AG04450 (cell line): ENCODE data around the gene MYO5A. TPM values are rescaled to one million over a fixed set of nuclear protein-coding genes. Genes with fewer than 3 reads are reported as not detected.
"Not testable (repeated sequence)": the region's sequence is repeated elsewhere in the genome, so short reads cannot be mapped to it uniquely, and the experiment has no call there.

ENCODE experiments used
- CTCF ChIA-PET: fragments of 300-600, 350-600 bp; formaldehyde crosslinking; extraction: SDS; loops from one replicate; lab custom pipeline; 2022; ENCODE audit warnings: antibody characterized with exemption, inconsistent platforms; lab: Charles Lee
- POLR2A ChIA-PET: fragments of 350-600 bp; formaldehyde crosslinking; extraction: SDS; loops from one replicate; lab custom pipeline; 2021; ENCODE audit warnings: antibody characterized with exemption, inconsistent platforms; lab: Yijun Ruan, JAX
- DNase-seq: peaks from one replicate; pipeline ENCODE4 v3.0.0-alpha.2; 2011; ENCODE audit warnings: low read depth, low spot score
- H3K27ac ChIP-seq: one replicate; pipeline ENCODE4 v1.5.1; 2012; ENCODE audit warnings: low read depth, low read length, control low read depth
- H3K27me3 ChIP-seq: one replicate; pipeline ENCODE4 v1.6.0; 2012; ENCODE audit warnings: low read length; ENCODE audit not compliant: control insufficient read depth, insufficient read depth
- H3K4me3 ChIP-seq: 2 replicates; pipeline ENCODE4 v1.5.1; 2011; ENCODE audit warnings: mild to moderate bottlenecking, low read depth, low read length, control low read depth
- H3K9me3 ChIP-seq: 2 replicates; pipeline ENCODE4 v1.5.1; 2012; ENCODE audit warnings: low read length; ENCODE audit not compliant: control insufficient read depth, insufficient read depth
- CTCF ChIP-seq: IDR thresholded peaks from 2 replicates; pipeline ENCODE4 v1.5.1; 2011; ENCODE audit warnings: low read depth, low read length, control low read depth, inconsistent platforms
- polyA plus RNA-seq: library from polyadenylated mRNA; depleted of rRNA; stranded (reverse); fragments of >200 nt; gene quantifications from 2 replicates; pipeline ENCODE4 v1.2.3, GENCODE V29; 2011

The MYO5A gene
- polyA plus RNA-seq, 1 experiment = 37.2 TPM

GRCh38 chr15:52492132-52492531 lies 36.5 kb downstream of the MYO5A start:
- CTCF ChIA-PET = no interaction called here
- POLR2A ChIA-PET = no interaction called here
- TF ChIP-seq CTCF = no peak

GRCh38 chr15:52491472-52491871 lies 37.2 kb downstream of the MYO5A start:
- H3K9me3 ChIP-seq = no peaks in the 10 kb centered on the region
- ChIA-PET POLR2A (no interaction called here), CTCF (no interaction called here)
- no peak for DNase-seq
- H3K4me3 ChIP-seq = no peak overlapping the region
- TF ChIP-seq CTCF = no peak
- H3K27me3 ChIP-seq = no peaks in the 10 kb centered on the region
- H3K27ac ChIP-seq = no peak overlapping the region

More at GRCh38 chr15:52492132-52492531, 36.5 kb downstream of the MYO5A start:
- no peak for DNase-seq
- Histone ChIP-seq H3K27ac (no peak overlapping the region), H3K27me3 (no peaks in the 10 kb centered on the region), H3K4me3 (no peak overlapping the region), H3K9me3 (no peaks in the 10 kb centered on the region)

- not testable (repeated sequence) for H3K9me3 ChIP-seq, H3K27me3 ChIP-seq, H3K4me3 ChIP-seq, DNase-seq, H3K27ac ChIP-seq
- CTCF ChIA-PET = interaction anchor here (0.7 kb wide), 2 partner anchors 64 to 68 kb away, joined by 5 read pairs; no protein-coding TSS in a partner anchor
- POLR2A ChIA-PET = interaction anchor here (0.6 kb wide), 1 partner anchor 26 kb away, joined by 4 read pairs; no protein-coding TSS in a partner anchor
Observed at GRCh38 chr15:52489430-52489829, 39.2 kb downstream of the MYO5A start.

GRCh38 chr15:52488830-52489229 lies 39.9 kb downstream of the MYO5A start:
- ChIA-PET CTCF (interaction anchor here (0.5 to 0.7 kb wide), 2 partner anchors 65 to 316 kb away, joined by 3 to 5 read pairs; no protein-coding TSS in a partner anchor), POLR2A (no interaction called here)
- H3K9me3 ChIP-seq = no peaks in the 10 kb centered on the region
- DNase-seq = no peak
- H3K27ac ChIP-seq = no peak overlapping the region
- no peak for TF ChIP-seq CTCF
- H3K27me3 ChIP-seq = no peaks in the 10 kb centered on the region
- H3K4me3 ChIP-seq = no peak overlapping the region

GRCh38 chr15:52486003-52486996 lies 42.4 kb downstream of the MYO5A start:
- TF ChIP-seq CTCF = no peak
- no peak overlapping the region for H3K4me3 ChIP-seq
- no peak for DNase-seq
- ChIA-PET POLR2A (no interaction called here), CTCF (no interaction called here)
- H3K9me3 ChIP-seq = no peaks in the 10 kb centered on the region
- no peaks in the 10 kb centered on the region for H3K27me3 ChIP-seq
- no peak overlapping the region for H3K27ac ChIP-seq
